NCI-H2196 (cell line): ENCODE results near the gene EYA4.

Experiments
- DNase-seq: peaks from one replicate; lab custom pipeline; 2025; ENCODE audit not compliant: unreplicated experiment; lab: John Stamatoyannopoulos, UW

The EYA4 gene

DNA sequence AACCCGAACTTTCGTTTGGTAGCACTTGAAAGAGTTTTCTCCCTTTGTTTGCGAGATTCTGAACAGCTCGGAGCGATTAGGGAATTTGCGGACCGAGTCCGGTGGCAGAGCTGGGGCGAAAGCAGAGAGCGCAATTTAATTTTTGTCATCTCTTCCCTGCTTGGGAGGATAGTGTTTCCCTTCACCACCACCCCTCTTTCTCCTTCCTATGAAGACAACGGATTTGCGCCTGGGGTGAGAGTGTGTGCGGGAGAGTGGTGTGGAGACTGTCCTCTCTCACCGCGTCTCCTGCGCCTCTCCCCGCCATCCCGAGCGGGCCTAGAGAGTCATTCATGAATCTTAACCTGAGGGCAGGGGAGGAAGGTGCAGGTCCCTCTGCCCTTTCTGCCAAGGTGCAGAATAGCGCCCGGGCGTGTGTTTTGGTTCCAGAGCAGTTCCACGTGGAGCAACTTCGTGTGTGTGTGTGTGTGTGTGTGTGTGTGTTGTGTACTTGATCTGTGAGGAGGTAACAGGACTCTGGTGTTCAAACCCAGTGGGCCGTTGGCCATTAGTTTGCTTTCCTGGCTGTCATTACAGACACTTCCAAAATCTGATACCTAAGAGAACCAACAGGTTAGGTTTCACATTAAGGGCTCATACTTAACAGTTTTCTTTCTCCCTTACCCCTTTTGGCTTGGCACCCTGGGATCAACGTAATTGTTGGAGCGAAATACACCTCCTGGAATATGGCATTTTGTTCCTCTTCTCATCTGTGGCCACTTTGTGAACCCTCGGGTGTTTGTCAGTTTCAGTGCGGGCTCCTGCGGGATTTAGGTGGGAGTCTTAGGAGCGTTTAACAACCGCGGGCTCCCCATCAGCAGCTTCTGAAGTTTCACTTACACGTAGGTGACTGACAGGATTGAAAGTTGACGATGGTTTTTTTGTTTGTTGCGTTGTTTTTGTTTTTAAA lies 1.8 kb downstream of the EYA4 start:
- DNase-seq: peak; percentile 50

DNA sequence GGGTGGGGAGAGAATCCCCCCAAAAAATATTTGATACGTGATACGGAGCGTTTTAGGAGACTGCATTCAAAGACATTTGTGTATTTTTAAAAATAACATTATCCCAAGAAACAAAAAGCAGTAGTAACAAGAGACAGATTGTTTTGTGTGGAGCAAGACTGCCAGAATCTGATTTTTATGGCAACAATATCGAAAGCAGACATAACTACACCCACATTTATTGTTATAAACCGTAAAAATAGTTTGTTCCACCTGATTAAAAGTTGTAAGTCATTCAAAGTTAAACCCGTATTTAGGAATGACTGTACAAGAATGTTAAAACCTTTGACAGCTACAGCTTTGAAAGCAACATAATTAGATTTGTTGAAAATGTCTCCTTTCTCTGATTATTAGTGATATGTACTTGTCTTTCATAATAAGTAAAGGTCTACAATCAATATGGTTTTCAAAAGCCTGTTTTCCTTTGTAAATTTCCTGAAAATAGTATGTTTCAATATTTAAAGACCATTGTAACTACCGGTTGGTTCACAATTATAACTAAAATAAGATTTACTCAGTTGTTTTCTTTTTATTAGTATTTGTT lies 2.7 kb downstream of the EYA4 start:
- DNase-seq: no peak

DNA sequence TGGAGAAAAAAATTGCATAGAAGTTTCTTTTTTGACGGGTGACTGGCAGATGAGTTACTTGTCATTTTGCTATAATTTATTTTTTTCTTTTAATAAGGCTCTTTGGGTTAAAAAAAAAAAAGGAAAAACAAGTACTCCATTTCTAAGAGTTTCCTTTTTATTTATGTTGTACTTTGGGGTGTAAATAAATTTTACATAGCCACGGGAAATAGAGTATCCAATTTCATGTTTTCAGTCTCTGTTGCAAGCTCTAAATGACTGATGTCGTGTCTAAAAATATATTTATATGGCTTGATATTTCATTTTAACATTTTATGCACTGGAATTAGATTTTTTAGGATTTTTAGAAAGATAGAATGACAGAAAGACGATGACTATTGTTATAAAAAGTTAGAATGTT lies 3.4 kb downstream of the EYA4 start:
- no peak for DNase-seq

DNA sequence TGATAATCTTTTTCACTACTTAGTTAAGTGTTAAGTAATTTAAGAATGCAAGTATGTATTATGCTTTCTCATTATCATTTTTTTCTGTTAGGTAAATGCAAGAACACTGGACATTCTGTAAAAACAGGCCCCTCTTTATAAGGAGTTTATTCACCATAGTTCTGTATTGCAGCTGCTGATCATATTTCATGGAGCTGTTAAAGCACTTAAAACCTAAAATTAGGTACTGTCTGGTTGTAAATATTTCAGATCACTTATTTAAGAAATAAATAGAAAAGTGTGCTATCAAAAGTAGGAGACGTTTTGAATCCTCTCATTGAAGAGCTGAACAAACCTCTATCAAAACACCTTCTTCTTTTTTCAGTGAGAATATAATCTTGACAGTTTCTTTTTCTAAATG lies 3.9 kb downstream of the EYA4 start:
- DNase-seq: no peak

DNA sequence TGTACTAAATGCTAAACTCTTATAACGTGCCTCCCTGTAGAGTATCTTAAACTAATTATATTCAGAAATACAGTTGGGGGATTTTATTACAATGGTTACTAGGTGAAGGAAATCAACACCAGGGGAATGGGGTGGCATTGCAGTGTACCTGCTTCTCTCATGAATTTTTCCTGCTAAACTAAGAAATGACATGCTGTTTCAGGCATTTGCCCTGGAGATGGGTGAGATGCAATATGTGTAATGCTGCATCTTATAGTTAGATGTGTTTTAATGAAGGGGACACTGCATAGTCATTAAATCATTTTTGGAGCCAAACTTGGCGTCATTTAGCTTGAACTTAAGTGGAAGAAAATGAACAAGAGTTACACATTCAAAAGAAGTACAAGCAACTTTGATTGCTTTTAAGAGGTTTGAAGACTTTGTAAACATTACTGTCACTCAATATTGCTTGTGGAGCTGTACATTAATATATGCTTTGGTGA lies 4.3 kb downstream of the EYA4 start:
- peak; percentile 15 for DNase-seq

DNA sequence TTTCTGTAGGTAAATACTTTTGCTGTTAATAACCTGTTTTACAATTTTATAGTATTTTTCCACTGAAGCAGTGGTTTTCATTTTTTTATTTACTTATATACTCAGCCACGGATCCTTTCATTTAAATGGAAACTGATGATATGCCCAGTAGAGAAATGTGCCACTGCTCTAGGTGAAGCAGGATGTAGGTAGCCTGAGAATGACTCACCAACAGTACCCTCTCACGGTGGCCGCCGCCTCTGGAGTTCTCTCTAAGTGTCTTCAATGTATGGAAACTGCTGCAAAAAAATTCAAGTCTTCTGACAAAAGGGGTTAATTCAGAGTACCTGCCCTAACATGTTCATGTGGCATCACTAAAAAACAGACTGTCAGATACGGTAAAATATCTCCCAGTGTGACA lies 6.4 kb downstream of the EYA4 start:
- DNase-seq: no peak

DNA sequence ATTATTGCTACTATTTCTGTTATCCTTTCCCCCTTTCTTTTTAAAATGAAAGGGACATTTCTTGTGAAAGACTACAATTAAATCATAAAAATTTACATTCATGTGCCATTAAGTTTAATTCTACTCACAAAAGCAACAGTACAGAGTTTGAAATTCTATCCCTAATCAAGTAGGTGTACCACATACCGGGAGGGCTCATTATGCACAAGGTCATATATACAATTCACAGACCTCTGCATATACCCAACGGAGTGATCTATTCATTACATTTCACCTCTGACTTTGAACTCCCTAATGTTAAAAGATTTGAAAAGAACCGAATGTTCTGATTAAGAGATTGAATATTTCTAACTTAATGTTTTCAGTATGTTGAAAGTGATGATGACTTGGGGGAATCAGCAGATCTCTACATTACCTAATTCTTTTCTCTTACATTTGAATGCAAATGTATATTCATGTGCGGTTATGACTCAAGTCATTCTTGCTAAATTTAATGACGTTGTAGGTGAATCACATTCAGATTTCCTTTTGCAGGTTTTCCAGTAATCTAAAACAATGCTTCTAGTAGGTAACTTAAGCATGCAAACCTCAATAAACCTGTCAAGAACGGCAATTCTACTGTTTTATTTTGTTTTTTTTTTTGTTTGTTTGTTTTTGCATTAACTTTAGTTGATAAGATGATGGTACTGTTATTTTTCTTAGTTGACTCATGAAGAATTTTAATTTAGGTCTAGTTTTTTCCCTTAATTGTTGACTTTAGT lies 7.3 kb downstream of the EYA4 start:
- no peak for DNase-seq

DNA sequence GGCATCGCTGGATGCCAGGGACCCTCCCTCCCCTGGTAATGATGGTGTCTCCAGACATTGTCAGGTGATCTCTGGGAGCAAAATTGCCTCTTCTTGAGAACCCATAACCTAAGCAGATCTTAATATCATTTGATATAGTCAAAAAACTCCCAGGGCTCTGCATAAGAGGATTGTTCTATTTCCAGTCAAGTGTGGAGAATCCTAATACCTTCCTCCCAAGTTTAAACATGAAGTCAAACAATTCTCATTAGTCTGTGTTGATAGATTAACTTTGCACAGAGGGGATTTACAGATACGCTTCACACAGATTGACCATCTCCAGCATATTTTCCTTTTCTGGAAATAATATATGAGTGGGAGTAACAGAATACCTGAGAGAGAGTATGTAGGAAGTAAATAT lies 10.5 kb downstream of the EYA4 start:
- no peak for DNase-seq

DNA sequence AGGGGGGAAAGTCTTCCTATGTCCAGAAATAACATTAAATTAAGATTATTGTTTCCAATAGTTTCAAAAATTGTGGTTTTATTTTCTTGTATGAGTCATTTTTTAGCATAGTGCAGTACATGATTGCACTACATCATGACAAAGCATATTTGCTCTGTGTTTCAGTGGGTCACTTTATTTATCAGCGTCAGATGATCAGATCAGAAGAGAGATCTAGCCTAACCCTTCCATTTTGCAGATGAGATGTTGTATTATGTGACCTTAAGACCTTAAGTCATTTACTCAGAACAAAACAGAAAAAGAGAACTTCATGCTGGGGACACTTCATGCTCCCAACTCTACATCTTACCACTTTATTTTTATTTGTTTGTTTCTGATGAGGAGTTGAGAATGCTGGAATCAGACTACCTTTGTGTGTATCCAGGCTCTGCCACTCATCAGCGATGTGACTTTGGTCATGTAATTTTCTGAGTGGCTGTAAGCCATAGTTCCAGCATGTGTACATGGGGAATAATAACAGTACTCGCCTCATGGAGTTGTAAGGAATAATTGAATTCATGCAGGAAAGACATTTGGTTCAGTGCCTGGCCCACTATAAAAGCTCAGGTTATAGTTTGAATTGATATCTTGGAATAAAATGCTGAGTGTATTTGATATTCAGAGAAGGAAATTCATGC lies 13.5 kb downstream of the EYA4 start:
- no peak for DNase-seq

DNA sequence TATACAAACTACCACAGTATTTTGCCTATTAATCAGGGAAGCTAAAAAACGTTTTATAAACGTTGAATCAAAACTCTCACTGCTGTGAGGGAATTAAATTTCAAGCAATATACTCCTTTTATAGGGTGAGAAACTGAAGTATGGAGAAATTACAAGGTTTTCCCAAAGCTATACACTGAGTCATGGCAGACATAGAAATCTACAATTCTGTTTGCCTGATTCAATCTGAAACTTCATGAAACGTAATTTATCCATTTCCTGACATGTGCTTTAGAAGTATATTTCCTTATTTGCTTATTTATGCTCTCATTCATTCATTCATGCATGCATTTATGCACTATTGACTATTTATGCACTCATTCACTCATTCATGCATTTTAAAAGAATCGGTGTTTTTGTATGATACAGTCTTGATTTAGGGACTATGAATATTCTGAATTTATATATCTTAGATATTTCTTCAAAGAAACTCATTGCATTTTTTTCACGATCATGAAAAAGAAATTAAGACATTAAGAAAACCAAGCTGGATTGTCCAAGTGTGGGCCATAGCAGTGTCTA lies 16.5 kb downstream of the EYA4 start:
- DNase-seq: no peak

DNA sequence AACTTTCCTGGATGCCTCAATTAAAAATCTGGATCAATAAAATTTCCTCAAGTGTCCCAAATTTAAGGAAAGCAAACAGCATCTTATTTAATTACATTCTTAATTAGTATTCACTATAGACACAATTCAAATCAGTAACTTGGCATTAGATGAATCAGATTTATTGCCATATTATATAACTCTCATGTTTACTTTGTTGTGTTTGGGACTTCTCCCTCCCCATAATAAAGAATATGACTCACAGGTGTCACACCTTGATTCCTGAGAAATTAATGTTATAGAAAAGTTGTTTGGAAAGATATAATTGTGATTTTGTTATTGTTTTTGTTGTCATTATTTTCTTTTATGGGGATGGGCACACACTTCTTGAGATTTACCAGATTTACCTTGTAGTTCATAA lies 18.4 kb downstream of the EYA4 start:
- no peak for DNase-seq

DNA sequence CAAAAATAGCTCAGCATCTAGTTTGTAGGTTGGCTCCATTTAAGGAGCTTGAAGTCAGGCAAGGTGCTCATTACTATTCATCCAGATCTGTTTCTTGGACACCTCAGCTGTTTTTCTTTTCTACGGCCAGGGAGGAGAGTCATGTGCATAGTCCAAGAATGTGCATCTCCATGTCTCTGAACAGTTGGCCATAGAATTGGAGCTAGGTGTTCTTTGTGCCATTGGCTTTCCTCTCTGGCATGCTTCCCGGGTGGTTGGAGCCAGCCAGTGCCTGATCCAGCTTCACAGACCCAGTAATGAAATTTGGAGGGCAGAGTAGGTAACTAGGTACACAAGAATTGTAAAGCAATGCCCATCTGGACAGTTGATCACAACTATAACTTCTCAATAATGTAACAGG lies 21.6 kb downstream of the EYA4 start:
- DNase-seq: peak; percentile 20

DNA sequence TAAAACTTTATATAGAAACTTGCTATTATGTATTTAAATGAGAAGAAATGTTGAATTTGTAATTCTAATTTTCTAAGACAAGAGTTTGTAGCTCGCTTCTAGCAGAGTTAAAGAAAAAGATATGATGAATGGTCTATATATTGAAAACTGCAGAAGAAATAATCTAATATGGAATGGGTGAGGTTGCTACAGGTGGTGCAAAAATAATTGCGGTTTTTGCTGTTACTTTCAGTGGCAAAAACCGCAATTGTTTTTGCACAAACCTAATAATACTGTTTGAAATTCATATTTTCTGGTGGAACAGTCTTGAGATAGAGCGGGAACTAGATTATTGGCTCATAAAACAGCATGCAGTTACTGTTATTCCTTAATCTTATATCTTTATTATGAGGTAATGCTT lies 23.9 kb downstream of the EYA4 start:
- DNase-seq: no peak

DNA sequence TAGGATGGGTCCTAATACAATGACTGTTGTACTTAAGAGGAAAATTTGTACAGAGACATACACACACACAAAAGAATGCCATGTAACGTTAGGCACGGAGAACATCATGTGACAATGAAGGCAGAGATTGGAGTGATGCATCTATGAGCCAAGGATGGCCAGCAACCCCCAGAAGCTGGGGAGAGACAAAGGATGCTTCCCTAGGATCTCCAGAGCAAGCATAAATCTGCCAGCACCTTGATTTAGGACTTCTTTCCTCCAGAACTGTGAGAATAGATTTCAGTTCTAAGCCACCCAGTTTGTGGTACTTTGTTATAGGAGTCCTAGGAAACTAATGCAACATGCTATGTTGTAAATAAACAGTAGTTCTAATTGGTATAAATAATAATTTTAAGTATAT lies 25.0 kb downstream of the EYA4 start:
- no peak for DNase-seq

DNA sequence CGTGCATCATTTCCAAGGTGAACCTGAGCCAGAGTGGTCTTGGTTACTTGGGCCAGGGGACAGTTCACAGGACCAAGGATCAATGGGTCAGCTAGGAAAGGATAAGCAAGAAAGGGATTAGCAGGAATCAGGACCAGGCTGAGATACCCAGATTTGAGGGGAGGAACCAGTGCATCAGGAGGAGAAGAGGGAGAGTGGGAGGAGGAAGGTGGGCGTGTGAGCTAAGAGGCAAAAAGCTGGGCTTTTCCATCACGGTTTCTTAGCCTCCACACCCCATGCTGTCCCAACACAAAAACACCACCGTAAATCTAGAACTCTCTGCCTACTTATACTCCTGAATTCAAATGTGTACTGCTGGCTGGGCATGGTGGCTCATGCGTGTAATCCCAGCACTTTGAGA lies 27.5 kb downstream of the EYA4 start:
- no peak for DNase-seq

DNA sequence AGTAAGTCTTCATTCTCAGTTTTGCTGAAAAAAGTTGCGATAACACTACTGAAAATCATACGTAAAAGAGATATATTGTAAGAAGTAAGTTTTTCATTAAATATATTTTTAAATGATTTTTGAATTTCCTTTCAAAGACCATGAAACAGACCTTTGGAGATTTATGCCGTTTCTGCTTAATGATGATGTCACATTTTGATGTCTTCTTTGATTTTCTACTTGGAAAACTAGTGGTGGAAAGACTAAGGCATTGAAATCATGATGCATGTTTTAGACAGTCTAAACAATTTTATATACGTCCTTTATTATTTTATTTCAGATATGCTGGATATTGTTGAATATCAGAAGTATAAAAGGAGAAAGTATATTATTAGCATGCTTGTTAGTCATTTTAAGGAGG lies 33.7 kb downstream of the EYA4 start:
- DNase-seq: no peak

DNA sequence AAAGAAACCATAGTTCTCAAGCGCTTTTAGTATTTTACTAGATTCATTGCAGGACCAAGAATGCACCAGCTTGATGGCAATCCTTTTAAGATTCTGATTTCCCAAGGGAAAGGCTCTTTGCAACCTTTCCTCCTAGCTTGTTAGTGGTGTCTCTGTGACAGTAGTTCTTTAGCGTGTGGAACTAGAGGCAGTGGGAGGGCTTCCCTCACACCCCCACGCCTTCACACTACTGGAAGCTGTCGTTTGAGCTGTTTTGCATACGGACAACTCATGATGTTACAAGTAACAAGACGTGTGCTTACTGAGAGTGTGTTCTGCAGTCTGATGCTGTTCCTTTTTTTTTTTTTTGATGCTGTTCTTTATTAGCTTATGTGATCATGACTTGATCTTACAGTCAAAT lies 34.1 kb downstream of the EYA4 start:
- no peak for DNase-seq

DNA sequence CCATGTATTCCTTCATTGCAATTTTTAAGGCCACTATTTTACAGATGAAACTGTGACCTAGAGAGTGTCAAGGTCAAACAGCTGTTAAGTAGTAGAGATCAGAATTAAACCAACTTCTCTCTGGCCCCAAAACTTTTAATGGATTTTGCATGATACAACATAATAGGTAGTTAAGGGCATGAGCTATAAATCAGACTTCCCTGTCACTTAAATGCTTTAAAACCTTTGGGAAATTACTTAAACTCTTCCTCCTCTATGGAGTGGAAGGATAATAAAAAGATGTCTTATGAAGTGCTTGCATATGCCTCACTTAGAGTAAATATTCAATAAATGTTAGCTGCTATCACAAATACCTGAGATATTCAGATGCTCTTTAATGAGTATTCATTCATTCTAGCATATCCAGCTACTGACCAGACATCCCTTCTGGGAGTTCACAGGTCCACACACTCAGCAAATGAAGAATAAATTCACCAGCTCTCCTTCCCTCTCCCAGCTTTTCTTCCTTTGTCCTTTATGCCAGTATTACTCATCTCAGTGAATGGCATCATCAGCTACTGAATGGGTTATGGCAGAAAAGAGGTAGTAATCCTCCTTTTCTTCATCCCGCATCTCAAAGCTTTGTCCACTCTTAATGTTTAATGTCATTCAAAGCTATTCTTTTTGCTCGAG lies 36.2 kb downstream of the EYA4 start:
- no peak for DNase-seq

DNA sequence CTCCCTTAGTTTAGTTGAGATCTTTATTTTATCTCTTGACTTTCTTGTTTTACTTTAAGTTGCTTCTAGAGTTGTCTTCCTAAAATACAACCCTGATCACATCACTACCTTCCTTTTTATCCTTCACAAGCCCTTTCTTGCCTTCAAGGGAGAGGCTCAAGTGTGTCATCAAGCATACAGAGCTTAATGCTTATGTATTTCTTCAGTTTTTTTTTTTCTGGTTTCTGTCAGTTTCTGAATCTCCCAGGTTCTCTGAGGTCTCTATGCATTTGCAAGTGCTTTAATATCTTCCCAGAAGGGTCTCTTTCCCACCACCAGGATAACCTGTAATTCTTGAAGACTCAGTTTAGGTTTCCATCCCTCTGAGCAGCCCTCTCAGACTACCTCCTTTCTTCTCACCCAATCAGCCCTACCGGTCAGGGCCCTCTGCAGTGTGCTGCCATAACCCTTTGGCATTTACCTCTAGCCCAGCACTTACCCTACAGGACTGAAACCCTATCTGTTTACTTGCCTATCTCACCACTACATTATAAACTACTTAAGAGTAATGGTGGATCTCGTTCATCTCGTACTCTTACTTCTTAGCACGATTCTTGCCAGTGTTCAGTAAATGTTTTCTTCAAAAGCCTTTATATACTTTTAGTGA lies 36.9 kb downstream of the EYA4 start:
- peak; percentile 22 for DNase-seq

DNA sequence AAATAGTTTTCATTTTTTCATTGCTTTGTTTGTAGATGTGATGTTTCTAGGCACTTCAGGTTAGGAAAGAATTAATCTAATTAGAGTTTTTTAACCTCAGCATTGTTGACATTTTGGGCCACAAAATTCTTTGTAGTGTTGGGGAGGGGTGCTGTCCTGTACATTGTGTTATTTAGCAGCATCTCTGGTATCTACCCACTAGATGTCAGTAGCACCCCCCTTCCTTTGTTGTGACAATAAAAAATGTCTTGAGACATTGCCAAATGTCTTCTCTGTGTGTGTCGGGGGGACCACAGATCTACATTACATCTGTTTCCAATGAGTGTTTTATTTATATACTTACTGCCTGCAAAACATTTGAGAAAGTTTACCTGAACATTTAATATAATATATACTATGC lies 45.6 kb downstream of the EYA4 start:
- DNase-seq: no peak
